HEK293 (cell line): ENCODE data around the gene XYLB.

Experiments
- CTCF ChIA-PET: fragments of 350-600 bp; formaldehyde crosslinking; extraction: SDS; loops from one replicate; lab custom pipeline; 2021; ENCODE audit warnings: antibody characterized with exemption; lab: Yijun Ruan, JAX
- POLR2A ChIA-PET: fragments of 300-600 bp; formaldehyde crosslinking; extraction: SDS; loops from one replicate; lab custom pipeline; 2020; ENCODE audit warnings: antibody characterized with exemption, inconsistent platforms; lab: Yijun Ruan, JAX
- H3K27ac ChIP-seq: fragments of 200-500 bp; sonication (Bioruptor generic); 2 replicates; pipeline ENCODE4 v1.5.1; 2014; ENCODE audit warnings: low read depth, low read length, control low read depth, inconsistent platforms; ENCODE audit errors: extremely low read depth
- H3K36me3 ChIP-seq, 2 experiments: fragments of 200-500 bp in 1 of 2; sonication (Bioruptor generic) in 1 of 2; 1 replicate in 1 of 2; 2 replicates in 1 of 2; pipeline ENCODE4 v1.5.1; 2014 to 2017; ENCODE audit warnings: inconsistent platforms in 2 of 2, low read length in 2 of 2; ENCODE audit not compliant: control insufficient read depth in 2 of 2, insufficient read depth in 1 of 2
- H3K4me1 ChIP-seq: fragments of 200-500 bp; sonication (Bioruptor generic); 2 replicates; pipeline ENCODE4 v1.5.1; 2014; ENCODE audit warnings: mild to moderate bottlenecking, low read length, inconsistent platforms; ENCODE audit not compliant: control insufficient read depth, insufficient read depth
- H3K4me3 ChIP-seq: 2 replicates; pipeline ENCODE4 v1.5.1; 2011; ENCODE audit warnings: low read depth, mild to moderate bottlenecking, control low read depth, low read length, moderate library complexity
- H3K9me3 ChIP-seq: fragments of 200-500 bp; sonication (Bioruptor generic); 2 replicates; pipeline ENCODE4 v1.5.1; 2014; ENCODE audit warnings: low read depth, low read length, inconsistent platforms; ENCODE audit not compliant: control insufficient read depth, insufficient read depth
- BCL11A ChIP-seq: fragments of 450-650 bp; formaldehyde crosslinking; IDR thresholded peaks from 2 replicates; pipeline ENCODE4 v1.5.1; 2016; ENCODE audit warnings: low read depth, missing biosample characterization, missing genetic modification characterization
- GFI1B ChIP-seq: fragments of 450-650 bp; formaldehyde crosslinking; IDR thresholded peaks from 2 replicates; pipeline ENCODE4 v1.5.1; 2016; ENCODE audit warnings: missing biosample characterization, missing genetic modification characterization
- KLF1 ChIP-seq: fragments of 450-650 bp; formaldehyde crosslinking; IDR thresholded peaks from 2 replicates; pipeline ENCODE4 v1.5.1; 2016; ENCODE audit warnings: missing biosample characterization, missing genetic modification characterization
- PBX3 ChIP-seq: sonication (generic); formaldehyde crosslinking; IDR thresholded peaks from 2 replicates; pipeline ENCODE4 v1.8.1; 2022; ENCODE audit warnings: mild to moderate bottlenecking, moderate library complexity, missing genetic modification reagents
- PRDM10 ChIP-seq: fragments of 450-650 bp; formaldehyde crosslinking; IDR thresholded peaks from 2 replicates; pipeline ENCODE4 v1.5.1; 2016; ENCODE audit warnings: missing biosample characterization, missing genetic modification characterization
- ZBTB1 ChIP-seq: fragments of 450-650 bp; formaldehyde crosslinking; IDR thresholded peaks from 2 replicates; pipeline ENCODE4 v1.5.1; 2016; ENCODE audit warnings: missing biosample characterization, missing genetic modification characterization
- ZBTB49 ChIP-seq: fragments of 450-650 bp; formaldehyde crosslinking; IDR thresholded peaks from 2 replicates; pipeline ENCODE4 v1.5.1; 2016; ENCODE audit warnings: missing biosample characterization, missing genetic modification characterization, low read depth
- ZFHX2 ChIP-seq: fragments of 450-650 bp; formaldehyde crosslinking; conservative IDR thresholded peaks from 2 replicates; pipeline ENCODE4 v1.5.1; 2016; ENCODE audit warnings: missing biosample characterization, missing genetic modification characterization
- ZNF184 ChIP-seq: fragments of 450-650 bp; IDR thresholded peaks from 2 replicates; pipeline ENCODE4 v1.5.1; 2018; ENCODE audit warnings: missing biosample characterization, mild to moderate bottlenecking, missing genetic modification characterization
- ZNF2 ChIP-seq: fragments of 450-650 bp; formaldehyde crosslinking; IDR thresholded peaks from 2 replicates; pipeline ENCODE4 v1.5.1; 2016; ENCODE audit warnings: missing biosample characterization, missing genetic modification characterization
- ZNF221 ChIP-seq: fragments of 450-650 bp; formaldehyde crosslinking; IDR thresholded peaks from 2 replicates; pipeline ENCODE4 v1.5.1; 2017; ENCODE audit warnings: missing biosample characterization, missing genetic modification characterization, borderline replicate concordance
- ZNF335 ChIP-seq: fragments of 450-650 bp; formaldehyde crosslinking; conservative IDR thresholded peaks from 2 replicates; pipeline ENCODE4 v1.5.1; 2016; ENCODE audit warnings: missing biosample characterization, missing genetic modification characterization
- ZNF514 ChIP-seq: fragments of 450-650 bp; formaldehyde crosslinking; IDR thresholded peaks from 2 replicates; pipeline ENCODE4 v1.5.1; 2016; ENCODE audit warnings: missing biosample characterization, missing genetic modification characterization
- ZNF629 ChIP-seq: fragments of 450-650 bp; formaldehyde crosslinking; IDR thresholded peaks from 2 replicates; pipeline ENCODE4 v1.5.1; 2017; ENCODE audit warnings: missing biosample characterization, missing genetic modification characterization
- ZNF639 ChIP-seq: fragments of 450-650 bp; formaldehyde crosslinking; IDR thresholded peaks from 2 replicates; pipeline ENCODE4 v1.5.1; 2016; ENCODE audit warnings: missing biosample characterization, missing genetic modification characterization
- ZNF658 ChIP-seq: fragments of 450-650 bp; formaldehyde crosslinking; IDR thresholded peaks from 2 replicates; pipeline ENCODE4; 2016; ENCODE audit warnings: missing biosample characterization, missing genetic modification characterization
- ZNF701 ChIP-seq: fragments of 450-650 bp; formaldehyde crosslinking; IDR thresholded peaks from 2 replicates; pipeline ENCODE4 v1.5.1; 2016; ENCODE audit warnings: missing biosample characterization, missing genetic modification characterization
- ZNF777 ChIP-seq: fragments of 450-650 bp; formaldehyde crosslinking; IDR thresholded peaks from 2 replicates; pipeline ENCODE4 v1.5.1; 2017; ENCODE audit warnings: missing biosample characterization, missing genetic modification characterization, borderline replicate concordance
- ZNF791 ChIP-seq: fragments of 450-650 bp; formaldehyde crosslinking; IDR thresholded peaks from 2 replicates; pipeline ENCODE4 v1.5.1; 2016; ENCODE audit warnings: missing biosample characterization, missing genetic modification characterization
- ZNF792 ChIP-seq: fragments of 450-650 bp; formaldehyde crosslinking; IDR thresholded peaks from 2 replicates; pipeline ENCODE4 v1.5.1; 2016; ENCODE audit warnings: missing biosample characterization, missing genetic modification characterization
- ZSCAN30 ChIP-seq: fragments of 450-650 bp; IDR thresholded peaks from 2 replicates; pipeline ENCODE4 v1.5.1; 2018; ENCODE audit warnings: missing biosample characterization, mild to moderate bottlenecking, missing genetic modification characterization, moderate library complexity
- TF ChIP-seq, protein P1 (sequence below): fragments of 450-650 bp; formaldehyde crosslinking; IDR thresholded peaks from 2 replicates; pipeline ENCODE4 v1.5.1; 2016; ENCODE audit warnings: missing biosample characterization, missing genetic modification characterization
- TF ChIP-seq, protein P2 (sequence below): fragments of 450-650 bp; formaldehyde crosslinking; IDR thresholded peaks from 2 replicates; pipeline ENCODE4 v1.5.1; 2016; ENCODE audit warnings: missing biosample characterization, missing genetic modification characterization, borderline replicate concordance

The XYLB gene

GRCh38 chr3:38382506-38383080, 36.0 kb downstream of the XYLB start:
- ChIA-PET CTCF (no interaction called here), POLR2A (no interaction called here)
- Histone ChIP-seq H3K9me3 (no peaks in the 10 kb centered on the region), H3K4me3 (no peak overlapping the region), H3K27ac (no peak overlapping the region), H3K36me3 (peaks cover 3 to 81% of the 10 kb centered on the region in 2 experiments), H3K4me1 (no peaks in the 10 kb centered on the region)
- TF ChIP-seq, protein P1, sequence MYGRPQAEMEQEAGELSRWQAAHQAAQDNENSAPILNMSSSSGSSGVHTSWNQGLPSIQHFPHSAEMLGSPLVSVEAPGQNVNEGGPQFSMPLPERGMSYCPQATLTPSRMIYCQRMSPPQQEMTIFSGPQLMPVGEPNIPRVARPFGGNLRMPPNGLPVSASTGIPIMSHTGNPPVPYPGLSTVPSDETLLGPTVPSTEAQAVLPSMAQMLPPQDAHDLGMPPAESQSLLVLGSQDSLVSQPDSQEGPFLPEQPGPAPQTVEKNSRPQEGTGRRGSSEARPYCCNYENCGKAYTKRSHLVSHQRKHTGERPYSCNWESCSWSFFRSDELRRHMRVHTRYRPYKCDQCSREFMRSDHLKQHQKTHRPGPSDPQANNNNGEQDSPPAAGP (tag by site-specific recombination), result no peak
- TF ChIP-seq ZNF184 (tag by site-specific recombination) (no peak), BCL11A (tag by site-specific recombination) (no peak), ZNF701 (tag by site-specific recombination) (no peak), ZBTB49 (tag by site-specific recombination) (no peak), ZNF791 (tag by site-specific recombination) (no peak), ZFHX2 (tag by site-specific recombination) (no peak)

DNA sequence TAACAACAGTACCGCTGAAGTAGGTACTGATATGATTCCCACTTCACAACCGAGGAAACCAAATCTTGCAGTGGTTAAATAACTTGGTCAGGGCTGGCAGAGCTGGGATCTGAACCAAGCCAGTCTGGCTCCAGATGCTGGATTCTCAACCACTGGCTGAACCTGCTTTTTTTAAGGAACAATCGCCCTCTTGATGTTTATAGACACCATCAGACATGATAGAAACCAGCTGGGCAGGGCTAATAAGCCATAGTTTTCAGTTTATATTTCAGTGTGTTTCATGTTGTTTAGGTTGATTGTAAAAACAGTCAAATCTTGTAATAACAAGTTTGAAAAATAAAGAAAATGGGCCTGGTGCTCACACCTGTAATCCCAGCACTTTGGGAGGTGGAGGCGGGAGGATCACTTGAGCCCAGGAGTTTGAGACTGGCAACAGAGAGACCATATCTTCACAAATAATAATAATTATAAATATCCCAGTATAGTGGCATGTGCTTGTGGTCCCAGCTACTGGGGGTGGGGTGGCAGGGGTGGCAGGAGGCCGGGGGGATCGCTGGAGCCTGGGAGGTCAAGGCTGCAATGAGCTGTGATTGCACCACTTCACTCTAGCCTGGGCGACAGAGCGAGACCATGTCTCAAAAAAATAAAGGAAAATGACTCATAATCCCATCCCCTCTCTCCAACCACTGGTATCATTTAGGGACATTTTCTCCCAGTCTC, 36.7 kb downstream of the XYLB start:
- ChIA-PET POLR2A (no interaction called here), CTCF (interaction anchor here (0.6 to 0.8 kb wide), 2 partner anchors 505 to 596 kb away, joined by 3 to 4 read pairs; no protein-coding TSS in a partner anchor)
- Histone ChIP-seq H3K9me3 (no peaks in the 10 kb centered on the region), H3K36me3 (peaks cover 3 to 74% of the 10 kb centered on the region in 2 experiments), H3K4me3 (no peak overlapping the region), H3K27ac (no peak overlapping the region), H3K4me1 (no peaks in the 10 kb centered on the region)
- TF ChIP-seq PBX3 (CRISPR knock-in tag), result no peak
- no peak for TF ChIP-seq ZNF221 (tag by site-specific recombination)
- TF ChIP-seq ZNF792 (tag by site-specific recombination), result no peak
- no peak for TF ChIP-seq ZNF658 (tag by site-specific recombination)
- TF ChIP-seq PRDM10 (tag by site-specific recombination), result no peak
- TF ChIP-seq ZBTB1, result no peak
- TF ChIP-seq ZNF639 (tag by site-specific recombination), result no peak
- no peak for TF ChIP-seq ZNF335 (tag by site-specific recombination)
- no peak for TF ChIP-seq ZNF629
- no peak for TF ChIP-seq ZNF2 (tag by site-specific recombination)
- no peak for TF ChIP-seq GFI1B (tag by site-specific recombination)
- TF ChIP-seq ZNF777 (tag by site-specific recombination), result no peak
- no peak for TF ChIP-seq ZNF514 (tag by site-specific recombination)
- TF ChIP-seq, protein P2, sequence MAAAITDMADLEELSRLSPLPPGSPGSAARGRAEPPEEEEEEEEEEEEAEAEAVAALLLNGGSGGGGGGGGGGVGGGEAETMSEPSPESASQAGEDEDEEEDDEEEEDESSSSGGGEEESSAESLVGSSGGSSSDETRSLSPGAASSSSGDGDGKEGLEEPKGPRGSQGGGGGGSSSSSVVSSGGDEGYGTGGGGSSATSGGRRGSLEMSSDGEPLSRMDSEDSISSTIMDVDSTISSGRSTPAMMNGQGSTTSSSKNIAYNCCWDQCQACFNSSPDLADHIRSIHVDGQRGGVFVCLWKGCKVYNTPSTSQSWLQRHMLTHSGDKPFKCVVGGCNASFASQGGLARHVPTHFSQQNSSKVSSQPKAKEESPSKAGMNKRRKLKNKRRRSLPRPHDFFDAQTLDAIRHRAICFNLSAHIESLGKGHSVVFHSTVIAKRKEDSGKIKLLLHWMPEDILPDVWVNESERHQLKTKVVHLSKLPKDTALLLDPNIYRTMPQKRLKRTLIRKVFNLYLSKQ (tag by site-specific recombination), result no peak
- TF ChIP-seq KLF1, result no peak
- no peak for TF ChIP-seq ZSCAN30 (tag by site-specific recombination)
